Lung (tissue), 12 donors: Measurements from ENCODE around the gene ANXA2R. TPM values are rescaled to one million over a fixed set of nuclear protein-coding genes. Genes with fewer than 3 reads are reported as not detected.

Experiments
- ATAC-seq: fragments of 200-7000 bp; cut with Tn5 transposase; one replicate; pipeline ENCODE4 v1.9.1; 2020; ENCODE audit warnings: moderate number of reproducible peaks; ENCODE audit not compliant: insufficient read depth, low FRiP score
- DNase-seq, 3 donors: peaks; one replicate each; pipeline ENCODE4 v3.0.0-alpha.2; 2013 to 2017
- H3K27ac ChIP-seq, 2 donors: one replicate each; pipeline ENCODE4 v1.5.1; 2013; ENCODE audit warnings: mild to moderate bottlenecking in 2 of 2, moderate library complexity in 2 of 2, control low read depth in 1 of 2, inconsistent platforms in 1 of 2, low read depth in 1 of 2, low read length in 1 of 2
- H3K27me3 ChIP-seq, 3 donors: one replicate each; pipeline ENCODE4 v1.5.1; 2013; ENCODE audit warnings: low read length in 2 of 3; ENCODE audit not compliant: control insufficient read depth in 3 of 3, insufficient read depth in 3 of 3
- H3K36me3 ChIP-seq, 4 donors: one replicate each; pipeline ENCODE4 v1.5.1; 2013; ENCODE audit warnings: low read length in 4 of 4, mild to moderate bottlenecking in 1 of 4, moderate library complexity in 1 of 4; ENCODE audit not compliant: control insufficient read depth in 4 of 4, insufficient read depth in 4 of 4
- H3K4me1 ChIP-seq, 5 donors: one replicate each; pipeline ENCODE4 v1.5.1; 2013; ENCODE audit warnings: low read length in 5 of 5, mild to moderate bottlenecking in 2 of 5, moderate library complexity in 1 of 5; ENCODE audit not compliant: control insufficient read depth in 5 of 5, insufficient read depth in 5 of 5
- H3K4me3 ChIP-seq: one replicate; pipeline ENCODE4 v1.5.1; 2013; ENCODE audit warnings: mild to moderate bottlenecking, control low read depth, moderate library complexity
- H3K9ac ChIP-seq, 2 donors: one replicate each; pipeline ENCODE4 v1.5.1; 2013; ENCODE audit warnings: low read length in 2 of 2, control low read depth in 1 of 2; ENCODE audit not compliant: insufficient read depth in 1 of 2
- H3K9me3 ChIP-seq, 4 donors: one replicate each; pipeline ENCODE4 v1.5.1; 2013; ENCODE audit warnings: low read length in 3 of 4, mild to moderate bottlenecking in 1 of 4, moderate library complexity in 1 of 4; ENCODE audit not compliant: control insufficient read depth in 4 of 4, insufficient read depth in 3 of 4
- CTCF ChIP-seq: IDR thresholded peaks from 2 replicates; pipeline ENCODE4 v1.5.1; 2012; ENCODE audit warnings: mild to moderate bottlenecking; ENCODE audit errors: control extremely low read depth, extremely low read depth
- WGBS, 2 donors: extraction: QIAGEN DNeasy Blood & Tissue Kit; methylation state at CpG; one replicate each; pipeline ENCODE4 v1.1.7; 2013; 5-methylcytosine and 5-hydroxymethylcytosine counted together
- polyA plus RNA-seq, 2 donors: library from polyadenylated mRNA; stranded (reverse); fragments of 200-250 nt; gene quantifications; one replicate each; pipeline ENCODE4 v1.2.1, GENCODE V29; 2013
- total RNA-seq, 2 donors: library from RNA; depleted of rRNA in 1 of 2; stranded (reverse); fragments of >200 nt in 1 of 2; gene quantifications; one replicate each; pipeline ENCODE4 v1.2.1, GENCODE V29; 2014 to 2021
- donor health status: control.
- donor health status: control.
- donor health status: Bipolar disorder and iron deficiency.
- donor health status: healthy.
- donor health status: DM: yes; HTN: yes; CAD: no.

ANXA2R gene
- total and polyA plus RNA-seq, 4 donors = 4.0 to 5.2 (median 4.8) TPM

- 3 to 6% methylated on average over 18 of the region's 18 CpGs for WGBS, 2 donors
- no peak for ATAC-seq
Observed at GRCh38 chr5:43041110-43041668, 1.1 kb upstream of the ANXA2R start.

GRCh38 chr5:43039471-43040286, 440 bp downstream of the ANXA2R start:
- Histone ChIP-seq H3K9ac (no peak overlapping the region), H3K36me3 (no peaks in the 10 kb centered on the region), H3K4me1 (peaks cover 0 to 48% (median 9%) of the 10 kb centered on the region in 5 donors), H3K4me3 (peak overlapping the region; percentile 46), H3K27me3 (peaks cover 0 to 80% (median 79%) of the 10 kb centered on the region in 3 donors), H3K27ac (peak overlapping the region; percentile 11 to 95), H3K9me3 (peaks cover 0 to 1% (median 0%) of the 10 kb centered on the region in 4 donors)
- DNase-seq (peak; percentile 39 to 59 (median 49)), ATAC-seq (no peak)
- 7 to 20% methylated on average over 34 to 35 of the region's 35 CpGs for WGBS, 2 donors
- no peak for TF ChIP-seq CTCF

More at GRCh38 chr5:43041110-43041668, 1.1 kb upstream of the ANXA2R start:
- Histone ChIP-seq H3K27me3 (peaks cover 0 to 81% (median 76%) of the 10 kb centered on the region in 3 donors), H3K27ac (peak overlapping the region; percentile 80 to 99), H3K4me1 (peaks cover 0 to 48% (median 9%) of the 10 kb centered on the region in 5 donors), H3K9me3 (peaks cover 0 to 1% (median 0%) of the 10 kb centered on the region in 4 donors), H3K4me3 (peak overlapping the region; percentile 66), H3K9ac (peak overlapping the region in 1 of 2 donors; percentile 42), H3K36me3 (no peaks in the 10 kb centered on the region)
- no peak for DNase-seq
- TF ChIP-seq CTCF = no peak

- Histone ChIP-seq H3K27me3 (peaks cover 0 to 80% (median 79%) of the 10 kb centered on the region in 3 donors), H3K27ac (peak overlapping the region; percentile 11 to 95), H3K9me3 (peaks cover 0 to 1% (median 0%) of the 10 kb centered on the region in 4 donors), H3K4me1 (peaks cover 0 to 48% (median 9%) of the 10 kb centered on the region in 5 donors), H3K36me3 (no peaks in the 10 kb centered on the region), H3K9ac (no peak overlapping the region), H3K4me3 (no peak overlapping the region)
- no peak for DNase-seq
- whole genome bisulfite sequencing, 2 donors = 24 to 41% methylated on average over 6 of the region's 6 CpGs
- no peak for ATAC-seq
- TF ChIP-seq CTCF = no peak
Observed at GRCh38 chr5:43039152-43039470, 1.0 kb downstream of the ANXA2R start.
